Activated naive CD8-positive, alpha-beta T cell treated with anti-CD3 and anti-CD28 coated beads, Interleukin-2, amount 50 U/mL, for 24 hours (primary cell): ENCODE data around the gene GSC2.

Experiments used
- ATAC-seq: fragments of 150-1000 bp; cut with Tn5 transposase; one replicate; pipeline ENCODE4 v1.10.0; 2021
- DNase-seq: peaks from one replicate; pipeline ENCODE4 v3.0.0; 2021
- H3K27ac Mint-ChIP-seq: one replicate; pipeline ENCODE4 v1.8.0; 2021; ENCODE audit warnings: mild to moderate bottlenecking, mixed read lengths
- H3K27me3 Mint-ChIP-seq: one replicate; pipeline ENCODE4 v1.8.0; 2021; ENCODE audit warnings: mixed read lengths
- H3K36me3 Mint-ChIP-seq: one replicate; pipeline ENCODE4 v1.8.0; 2021; ENCODE audit warnings: low read depth, mixed read lengths
- H3K4me1 Mint-ChIP-seq: one replicate; pipeline ENCODE4 v1.8.0; 2021; ENCODE audit warnings: mixed read lengths
- H3K4me3 Mint-ChIP-seq: one replicate; pipeline ENCODE4 v1.8.0; 2021; ENCODE audit warnings: mild to moderate bottlenecking, moderate library complexity, mixed read lengths
- H3K9me3 Mint-ChIP-seq: one replicate; pipeline ENCODE4 v1.8.0; 2021; ENCODE audit warnings: mixed read lengths

The GSC2 gene

GRCh38 chr22:19114984-19115552, 35.0 kb downstream of the GSC2 start:
- DNase-seq (no peak), ATAC-seq (no peak)
- Mint-ChIP-seq H3K36me3 (no peaks in the 10 kb centered on the region), H3K27me3 (no peaks in the 10 kb centered on the region), H3K27ac (no peak overlapping the region), H3K4me1 (peaks cover 75% of the 10 kb centered on the region), H3K4me3 (no peak overlapping the region), H3K9me3 (no peaks in the 10 kb centered on the region)

- ATAC-seq (no peak), DNase-seq (no peak)
- no peak overlapping the region for H3K27ac Mint-ChIP-seq
- peaks cover 75% of the 10 kb centered on the region for H3K4me1 Mint-ChIP-seq
- H3K27me3 Mint-ChIP-seq: no peaks in the 10 kb centered on the region
- H3K9me3 Mint-ChIP-seq: no peaks in the 10 kb centered on the region
- no peak overlapping the region for H3K4me3 Mint-ChIP-seq
- no peaks in the 10 kb centered on the region for H3K36me3 Mint-ChIP-seq
Observed at GRCh38 chr22:19113429-19113828, 36.7 kb downstream of the GSC2 start.

GRCh38 chr22:19111584-19111983, 38.5 kb downstream of the GSC2 start:
- H3K27ac Mint-ChIP-seq: peak overlapping the region; percentile 13
- DNase-seq (no peak), ATAC-seq (no peak)
- H3K36me3 Mint-ChIP-seq: no peaks in the 10 kb centered on the region
- H3K27me3 Mint-ChIP-seq: no peaks in the 10 kb centered on the region
- no peak overlapping the region for H3K4me3 Mint-ChIP-seq
- H3K4me1 Mint-ChIP-seq: peaks cover 73% of the 10 kb centered on the region
- no peaks in the 10 kb centered on the region for H3K9me3 Mint-ChIP-seq

GRCh38 chr22:19111140-19111539, 39.0 kb downstream of the GSC2 start:
- ATAC-seq: no peak

GRCh38 chr22:19110646-19111045, 39.4 kb downstream of the GSC2 start:
- H3K4me3 Mint-ChIP-seq: no peak overlapping the region
- peaks cover 73% of the 10 kb centered on the region for H3K4me1 Mint-ChIP-seq

More at GRCh38 chr22:19111140-19111539, 39.0 kb downstream of the GSC2 start:
- Mint-ChIP-seq H3K4me1 (peaks cover 73% of the 10 kb centered on the region), H3K27me3 (no peaks in the 10 kb centered on the region), H3K9me3 (no peaks in the 10 kb centered on the region), H3K4me3 (no peak overlapping the region), H3K36me3 (no peaks in the 10 kb centered on the region), H3K27ac (peak overlapping the region; percentile 13)
- DNase-seq: no peak

GRCh38 chr22:19110064-19110458, 40.0 kb downstream of the GSC2 start:
- peaks cover 73% of the 10 kb centered on the region for H3K4me1 Mint-ChIP-seq

More at GRCh38 chr22:19110646-19111045, 39.4 kb downstream of the GSC2 start:
- H3K27ac Mint-ChIP-seq: no peak overlapping the region
- DNase-seq (no peak), ATAC-seq (no peak)
- no peaks in the 10 kb centered on the region for H3K36me3 Mint-ChIP-seq
- no peaks in the 10 kb centered on the region for H3K27me3 Mint-ChIP-seq
- H3K9me3 Mint-ChIP-seq: no peaks in the 10 kb centered on the region

GRCh38 chr22:19109198-19110063, 40.7 kb downstream of the GSC2 start:
- H3K27ac Mint-ChIP-seq: peak overlapping the region; percentile 76
- ATAC-seq (peak; percentile 80), DNase-seq (peak; percentile 30)
- H3K4me1 Mint-ChIP-seq: peaks cover 68% of the 10 kb centered on the region
- peak overlapping the region; percentile 55 for H3K4me3 Mint-ChIP-seq
- H3K9me3 Mint-ChIP-seq: no peaks in the 10 kb centered on the region
- no peaks in the 10 kb centered on the region for H3K36me3 Mint-ChIP-seq
- H3K27me3 Mint-ChIP-seq: no peaks in the 10 kb centered on the region

More at GRCh38 chr22:19110064-19110458, 40.0 kb downstream of the GSC2 start:
- H3K9me3 Mint-ChIP-seq: no peaks in the 10 kb centered on the region
- DNase-seq: no peak
- ATAC-seq: no peak
- H3K27me3 Mint-ChIP-seq: no peaks in the 10 kb centered on the region
- H3K36me3 Mint-ChIP-seq: no peaks in the 10 kb centered on the region
- peak overlapping the region; percentile 76 for H3K27ac Mint-ChIP-seq
- H3K4me3 Mint-ChIP-seq: no peak overlapping the region

- peak overlapping the region; percentile 76 for H3K27ac Mint-ChIP-seq
- no peaks in the 10 kb centered on the region for H3K27me3 Mint-ChIP-seq
- H3K9me3 Mint-ChIP-seq: no peaks in the 10 kb centered on the region
- ATAC-seq: no peak
- DNase-seq: no peak
- peaks cover 68% of the 10 kb centered on the region for H3K4me1 Mint-ChIP-seq
- H3K36me3 Mint-ChIP-seq: no peaks in the 10 kb centered on the region
- no peak overlapping the region for H3K4me3 Mint-ChIP-seq
Observed at GRCh38 chr22:19108807-19109197, 41.3 kb downstream of the GSC2 start.

- Mint-ChIP-seq H3K27me3 (no peaks in the 10 kb centered on the region), H3K27ac (peak overlapping the region; percentile 0), H3K4me3 (no peak overlapping the region), H3K4me1 (peaks cover 67% of the 10 kb centered on the region), H3K9me3 (no peaks in the 10 kb centered on the region), H3K36me3 (no peaks in the 10 kb centered on the region)
- no peak for ATAC-seq
- no peak for DNase-seq
Observed at GRCh38 chr22:19107730-19108074, 42.4 kb downstream of the GSC2 start.

GRCh38 chr22:19106886-19107729, 43.0 kb downstream of the GSC2 start:
- H3K4me3 Mint-ChIP-seq: no peak overlapping the region
- DNase-seq: no peak
- no peak for ATAC-seq
- H3K36me3 Mint-ChIP-seq: peaks cover under 1% of the 10 kb centered on the region
- peaks cover 64% of the 10 kb centered on the region for H3K4me1 Mint-ChIP-seq
- no peaks in the 10 kb centered on the region for H3K27me3 Mint-ChIP-seq
- H3K27ac Mint-ChIP-seq: no peak overlapping the region
- H3K9me3 Mint-ChIP-seq: no peaks in the 10 kb centered on the region

GRCh38 chr22:19105867-19106802, 44.0 kb downstream of the GSC2 start:
- no peaks in the 10 kb centered on the region for H3K27me3 Mint-ChIP-seq
- no peak overlapping the region for H3K27ac Mint-ChIP-seq
- H3K4me3 Mint-ChIP-seq: no peak overlapping the region
- DNase-seq: no peak
- H3K4me1 Mint-ChIP-seq: peaks cover 61% of the 10 kb centered on the region
- H3K36me3 Mint-ChIP-seq: peaks cover 3% of the 10 kb centered on the region
- no peaks in the 10 kb centered on the region for H3K9me3 Mint-ChIP-seq
- no peak for ATAC-seq

- ATAC-seq: no peak
- Mint-ChIP-seq H3K4me3 (no peak overlapping the region), H3K36me3 (peaks cover 3% of the 10 kb centered on the region), H3K9me3 (no peaks in the 10 kb centered on the region), H3K27me3 (no peaks in the 10 kb centered on the region), H3K27ac (no peak overlapping the region), H3K4me1 (peaks cover 55% of the 10 kb centered on the region)
- no peak for DNase-seq
Observed at GRCh38 chr22:19105456-19105855, 44.6 kb downstream of the GSC2 start.

GRCh38 chr22:19103880-19104821, 45.9 kb downstream of the GSC2 start:
- no peak for ATAC-seq

More at GRCh38 chr22:19103880-19104821, 45.9 kb downstream of the GSC2 start:
- Mint-ChIP-seq H3K4me3 (no peak overlapping the region), H3K27me3 (no peaks in the 10 kb centered on the region), H3K9me3 (no peaks in the 10 kb centered on the region), H3K4me1 (peaks cover 47% of the 10 kb centered on the region), H3K27ac (peak overlapping the region; percentile 17), H3K36me3 (peaks cover 3% of the 10 kb centered on the region)
- no peak for DNase-seq
